GM11168 (cell line): ENCODE data around the gene CRB2.

Source experiments
- in situ Hi-C: fragments of 300-500 bp; cut with MboI; formaldehyde crosslinking; loops from one replicate; pipeline ENCODE4 v1.12.0; 2022; ENCODE audit warnings: low sequenced_read_pairs; ENCODE audit not compliant: unreplicated experiment

The CRB2 gene

GRCh38 chr9:123414204-123414603, 58.2 kb downstream of the CRB2 start:
- in situ Hi-C loops, result no loop called here

- in situ Hi-C loops, result no loop called here
Measured at GRCh38 chr9:123414936-123415930, 59.2 kb downstream of the CRB2 start.

- in situ Hi-C loops, result no loop called here
Measured at GRCh38 chr9:123416176-123416575, 60.2 kb downstream of the CRB2 start.

- in situ Hi-C loops, result no loop called here
Measured at GRCh38 chr9:123417289-123418051, 61.5 kb downstream of the CRB2 start.

GRCh38 chr9:123418052-123418430, 62.0 kb downstream of the CRB2 start:
- in situ Hi-C loops, result no loop called here

GRCh38 chr9:123418506-123418905, 62.5 kb downstream of the CRB2 start:
- in situ Hi-C loops, result no loop called here

- in situ Hi-C loops, result no loop called here
Measured at GRCh38 chr9:123419091-123419490, 63.1 kb downstream of the CRB2 start.

- in situ Hi-C loops, result no loop called here
Measured at GRCh38 chr9:123419721-123420591, 64.0 kb downstream of the CRB2 start.

- in situ Hi-C loops, result no loop called here
Measured at GRCh38 chr9:123420592-123421111, 64.7 kb downstream of the CRB2 start.

- in situ Hi-C loops, result no loop called here
Measured at GRCh38 chr9:123421186-123421585, 65.2 kb downstream of the CRB2 start.

GRCh38 chr9:123421801-123422455, 65.9 kb downstream of the CRB2 start:
- in situ Hi-C loops, result no loop called here

GRCh38 chr9:123422635-123423310, 66.8 kb downstream of the CRB2 start:
- in situ Hi-C loops, result no loop called here

GRCh38 chr9:123423311-123423640, 67.3 kb downstream of the CRB2 start:
- in situ Hi-C loops, result no loop called here

GRCh38 chr9:123424131-123424530, 68.1 kb downstream of the CRB2 start:
- in situ Hi-C loops, result no loop called here

GRCh38 chr9:123424552-123425225, 68.7 kb downstream of the CRB2 start:
- in situ Hi-C loops, result no loop called here

GRCh38 chr9:123425261-123425821, 69.3 kb downstream of the CRB2 start:
- in situ Hi-C loops, result no loop called here

GRCh38 chr9:123425836-123426365, 69.9 kb downstream of the CRB2 start:
- in situ Hi-C loops, result no loop called here

- in situ Hi-C loops, result no loop called here
Measured at GRCh38 chr9:123426406-123426805, 70.4 kb downstream of the CRB2 start.
